Esophagus muscularis mucosa (tissue), 4 donors: ENCODE measurements around the gene RPSA. TPM values are rescaled to one million over a fixed set of nuclear protein-coding genes. Genes with fewer than 3 reads are reported as not detected.
"Not testable (repeated sequence)": the region's sequence is repeated elsewhere in the genome, so short reads cannot be mapped to it uniquely, and the experiment has no call there.

Experiments
- DNase-seq: peaks from one replicate; pipeline ENCODE4 v3.0.0-alpha.2; 2017; ENCODE audit errors: extremely low spot score
- H3K27ac ChIP-seq, 4 donors: fragments of 200-600 bp; sonication (generic); replicated peaks in 1 of 4; 1 replicate in 3 of 4; 2 replicates in 1 of 4; pipeline ENCODE4 v1.5.1; 2016 to 2019; ENCODE audit warnings: mild to moderate bottlenecking in 1 of 4
- H3K27me3 ChIP-seq, 4 donors: fragments of 200-600 bp; sonication (generic); one replicate each; pipeline versions ENCODE4 v1.5.1 to v1.6.0; 2016 to 2019
- H3K36me3 ChIP-seq, 4 donors: fragments of 200-600 bp; sonication (generic); one replicate each; pipeline ENCODE4 v1.5.1; 2016 to 2019
- H3K4me1 ChIP-seq, 4 donors: fragments of 200-600 bp; sonication (generic); one replicate each; pipeline ENCODE4 v1.5.1; 2016 to 2019
- H3K4me3 ChIP-seq, 4 donors: fragments of 200-600 bp; sonication (generic); 1 replicate in 2 of 4; 2 replicates in 2 of 4; pipeline ENCODE4 v1.5.1; 2016 to 2019; ENCODE audit warnings: mild to moderate bottlenecking in 4 of 4, moderate library complexity in 1 of 4
- H3K9me3 ChIP-seq, 4 donors: fragments of 200-600 bp; sonication (generic); 1 replicate in 3 of 4; 2 replicates in 1 of 4; pipeline ENCODE4 v1.5.1; 2016 to 2019
- EP300 ChIP-seq: sonication (generic); formaldehyde crosslinking; IDR thresholded peaks from one replicate; pipeline ENCODE4 v1.6.1; 2017; ENCODE audit warnings: antibody characterized with exemption
- POLR2A ChIP-seq: fragments of 450-650 bp; IDR thresholded peaks from one replicate; pipeline ENCODE4 v1.6.1; 2017; ENCODE audit warnings: antibody characterized with exemption, moderate library complexity, mild to moderate bottlenecking, low read depth
- POLR2AphosphoS5 ChIP-seq, 2 donors: sonication (generic); formaldehyde crosslinking; IDR thresholded peaks; one replicate each; pipeline ENCODE4 v1.6.1; 2017; ENCODE audit warnings: antibody characterized with exemption in 2 of 2
- WGBS: methylation state at CpG from one replicate; pipeline ENCODE4 v1.1.5; 2018; 5-methylcytosine and 5-hydroxymethylcytosine counted together
- intact Hi-C: fragments of 100-400 bp; cut with DNase I; formaldehyde crosslinking; loops from one replicate; pipeline ENCODE4 v1.15.1; 2023
- small RNA-seq, 3 donors: library from RNA; depleted of rRNA; stranded (forward); fragments of <200 nt; gene quantifications; one replicate each; pipeline ENCODE3, GENCODE V24; 2016
- total RNA-seq, 4 donors: library from RNA; depleted of rRNA; stranded (reverse); fragments of >200 nt; gene quantifications; one replicate each; pipeline versions ENCODE4 v1.1.0 to v1.2.1, GENCODE V29; 2016
- TF ChIP-seq, protein P1 (sequence below), 3 experiments: fragments of 200-600 bp in 2 of 3; fragments of 450-650 bp in 1 of 3; sonication (generic) in 2 of 3; IDR thresholded peaks; one replicate each; pipeline ENCODE4 v1.5.1; 2017 to 2019; ENCODE audit warnings: antibody characterized with exemption in 3 of 3, mild to moderate bottlenecking in 2 of 3, moderate library complexity in 1 of 3

Gene RPSA
- total RNA-seq, 4 donors from 2014 or later: 720 to 1,054 (median 915) TPM

DNA sequence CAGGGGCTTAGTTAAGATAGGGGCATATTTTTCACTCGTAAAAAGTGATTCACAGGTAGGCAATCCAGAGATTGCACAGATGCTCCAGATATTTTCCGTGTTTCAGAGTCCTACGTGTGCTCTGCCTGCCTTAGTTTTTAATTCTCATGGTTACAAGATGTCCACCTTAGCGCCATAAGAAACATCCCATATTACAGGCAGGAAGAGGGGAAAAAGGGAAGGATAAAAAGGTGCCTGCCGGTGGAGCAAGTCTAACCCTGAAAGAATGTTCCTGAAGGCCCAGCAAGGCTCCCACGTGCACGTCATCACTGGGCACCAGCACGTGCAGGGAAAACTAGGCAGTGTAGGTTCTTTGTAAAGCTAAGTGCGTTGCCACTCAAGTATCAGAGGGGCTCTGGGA is 50.8 kb downstream of the RPSA start:
- H3K4me1 ChIP-seq: no peaks in the 10 kb centered on the region
- intact Hi-C loops: no loop called here
- no peaks in the 10 kb centered on the region for H3K36me3 ChIP-seq
- no peak overlapping the region for H3K4me3 ChIP-seq
- H3K27ac ChIP-seq: no peak overlapping the region
- TF ChIP-seq EP300 (no peak), POLR2AphosphoS5 (IDR thresholded peaks at IDR 0.05) (no peak), POLR2A (no peak)
- TF ChIP-seq, protein P1, sequence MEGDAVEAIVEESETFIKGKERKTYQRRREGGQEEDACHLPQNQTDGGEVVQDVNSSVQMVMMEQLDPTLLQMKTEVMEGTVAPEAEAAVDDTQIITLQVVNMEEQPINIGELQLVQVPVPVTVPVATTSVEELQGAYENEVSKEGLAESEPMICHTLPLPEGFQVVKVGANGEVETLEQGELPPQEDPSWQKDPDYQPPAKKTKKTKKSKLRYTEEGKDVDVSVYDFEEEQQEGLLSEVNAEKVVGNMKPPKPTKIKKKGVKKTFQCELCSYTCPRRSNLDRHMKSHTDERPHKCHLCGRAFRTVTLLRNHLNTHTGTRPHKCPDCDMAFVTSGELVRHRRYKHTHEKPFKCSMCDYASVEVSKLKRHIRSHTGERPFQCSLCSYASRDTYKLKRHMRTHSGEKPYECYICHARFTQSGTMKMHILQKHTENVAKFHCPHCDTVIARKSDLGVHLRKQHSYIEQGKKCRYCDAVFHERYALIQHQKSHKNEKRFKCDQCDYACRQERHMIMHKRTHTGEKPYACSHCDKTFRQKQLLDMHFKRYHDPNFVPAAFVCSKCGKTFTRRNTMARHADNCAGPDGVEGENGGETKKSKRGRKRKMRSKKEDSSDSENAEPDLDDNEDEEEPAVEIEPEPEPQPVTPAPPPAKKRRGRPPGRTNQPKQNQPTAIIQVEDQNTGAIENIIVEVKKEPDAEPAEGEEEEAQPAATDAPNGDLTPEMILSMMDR (IDR thresholded peaks at IDR 0.05): no peak
- no peaks in the 10 kb centered on the region for H3K9me3 ChIP-seq
- H3K27me3 ChIP-seq: peaks cover 0 to 27% (median 0%) of the 10 kb centered on the region in 4 donors
- no peak for DNase-seq
- 86% methylated on average over 9 of the region's 9 CpGs for WGBS

DNA sequence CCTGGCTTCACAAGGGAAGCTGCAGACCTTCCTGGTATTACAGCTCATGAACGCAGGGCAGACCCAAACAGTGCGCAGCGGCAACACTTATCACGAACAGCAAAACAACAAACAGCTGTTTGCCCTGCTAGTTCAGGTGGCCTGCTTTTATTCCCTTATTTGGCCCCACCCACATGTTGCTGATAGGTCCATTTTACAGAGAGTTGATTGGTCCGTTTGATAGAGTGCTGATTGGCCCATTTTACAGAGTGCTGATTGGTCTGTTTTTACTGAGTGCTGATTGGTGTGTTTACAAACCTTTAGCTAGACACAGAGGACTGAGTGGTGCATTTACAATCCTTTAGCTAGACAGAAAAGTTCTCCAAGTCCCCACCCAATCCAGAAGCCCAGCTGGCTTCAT is 52.1 kb downstream of the RPSA start:
- H3K9me3 ChIP-seq, DNase-seq, H3K27ac ChIP-seq, intact Hi-C loops, H3K36me3 ChIP-seq, H3K4me1 ChIP-seq, H3K4me3 ChIP-seq: not testable (repeated sequence)
- H3K27me3 ChIP-seq: peaks cover 0 to 27% (median 0%) of the 10 kb centered on the region in 4 donors
- 82% methylated on average over 5 of the region's 5 CpGs for WGBS

DNA sequence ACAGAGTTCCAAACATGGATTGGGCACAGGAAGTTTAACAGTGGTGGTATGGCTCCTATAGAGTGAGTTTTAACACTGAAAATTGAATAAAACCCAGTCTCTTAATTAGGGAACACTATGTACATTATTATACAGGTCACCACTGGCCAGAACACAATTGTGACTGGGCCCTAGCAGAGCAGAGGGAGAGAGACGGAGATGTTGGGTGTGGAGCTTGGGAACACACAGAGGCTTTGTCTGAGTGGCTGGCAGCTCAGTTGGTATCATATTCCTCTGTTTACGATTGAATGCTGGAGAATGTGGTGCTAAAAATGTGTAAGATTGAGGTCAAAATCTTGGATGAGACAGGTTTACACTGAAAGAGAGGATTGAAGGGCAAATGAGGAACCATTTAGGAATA is 54.2 kb downstream of the RPSA start:
- 66% methylated on average over 2 of the region's 2 CpGs for WGBS
- Histone ChIP-seq H3K36me3 (no peaks in the 10 kb centered on the region), H3K27me3 (peaks cover 0 to 16% (median 0%) of the 10 kb centered on the region in 4 donors), H3K27ac (no peak overlapping the region), H3K4me1 (no peaks in the 10 kb centered on the region), H3K4me3 (no peak overlapping the region), H3K9me3 (no peaks in the 10 kb centered on the region)
- no peak for TF ChIP-seq POLR2AphosphoS5 (IDR thresholded peaks at IDR 0.05)
- no peak for TF ChIP-seq POLR2A
- no peak for TF ChIP-seq EP300
- TF ChIP-seq, protein P1 (IDR thresholded peaks at IDR 0.05): no peak
- no peak for DNase-seq
- intact Hi-C loops: no loop called here

Small RNA genes within 50 kb of the gene (small RNA-seq; reads per million reads assigned to genes)
- gene SNORA6 (0 reads per million in 3 donors), gene SNORA62 (0 reads per million in 3 donors)

Other genes with a start within 250 kb of the RPSA start
- 1 to 10 TPM in 1 of 4 donors, not detected in 3; 1.3 TPM for gene XIRP1, start 214.1 kb upstream of the RPSA start, total RNA-seq
- under 1 TPM; 0.23 to 0.78 (median 0.46) TPM for gene CX3CR1, start 126.7 kb upstream of the RPSA start, total RNA-seq
- not detected for gene CCR8, start 77.0 kb upstream of the RPSA start, total RNA-seq
- 10 to 100 TPM; 20.3 to 45.7 (median 36.1) TPM for gene SLC25A38, start 23.4 kb upstream of the RPSA start, total RNA-seq
- gene MOBP, start 61.0 kb downstream of the RPSA start, total RNA-seq: not detected